BJ (cell line): ENCODE measurements around the gene STT3A. TPM values are rescaled to one million over a fixed set of nuclear protein-coding genes. Genes with fewer than 3 reads are reported as not detected.

ENCODE experiments used
- CTCF ChIA-PET: fragments of 350-600 bp; formaldehyde crosslinking; extraction: SDS; loops from one replicate; lab custom pipeline; 2021; ENCODE audit warnings: antibody characterized with exemption, inconsistent platforms; lab: Yijun Ruan, JAX
- POLR2A ChIA-PET: fragments of 300-600 bp; sonication (Branson Sonifier 250); formaldehyde crosslinking; extraction: SDS; loops from one replicate; lab custom pipeline; 2021; ENCODE audit warnings: antibody characterized with exemption; lab: Charles Lee
- DNase-seq: peaks from one replicate; pipeline ENCODE4 v3.0.0-alpha.2; 2011; ENCODE audit warnings: low read depth
- H3K27me3 ChIP-seq: 2 replicates; pipeline ENCODE4 v1.6.0; 2011; ENCODE audit warnings: low read length; ENCODE audit not compliant: control insufficient read depth, insufficient read depth
- H3K36me3 ChIP-seq: 2 replicates; pipeline ENCODE4 v1.5.1; 2011; ENCODE audit warnings: low read length; ENCODE audit not compliant: control insufficient read depth, insufficient read depth
- H3K4me3 ChIP-seq: 2 replicates; pipeline ENCODE4 v1.5.1; 2011; ENCODE audit warnings: low read depth, mild to moderate bottlenecking, control low read depth, low read length
- CTCF ChIP-seq: IDR thresholded peaks from 2 replicates; pipeline ENCODE4 v1.5.1; 2011; ENCODE audit warnings: low read depth, mild to moderate bottlenecking, control low read depth, inconsistent platforms, low read length, moderate library complexity; ENCODE audit not compliant: insufficient read depth
- polyA minus RNA-seq: library from RNA; depleted of rRNA, polyadenylated mRNA; stranded (reverse); fragments of >200 nt; gene quantifications from 2 replicates; pipeline ENCODE4 v1.2.3, GENCODE V29; 2011; rRNA and poly(A)+ RNA removed
- polyA plus RNA-seq: library from polyadenylated mRNA; depleted of rRNA; stranded (reverse); fragments of >200 nt; gene quantifications from 2 replicates; pipeline ENCODE4 v1.2.3, GENCODE V29; 2011; rRNA removed

The STT3A gene
- polyA plus RNA-seq = 363 and 492 TPM in 2 replicates
- 562 and 889 TPM in 2 replicates for polyA minus RNA-seq

DNA sequence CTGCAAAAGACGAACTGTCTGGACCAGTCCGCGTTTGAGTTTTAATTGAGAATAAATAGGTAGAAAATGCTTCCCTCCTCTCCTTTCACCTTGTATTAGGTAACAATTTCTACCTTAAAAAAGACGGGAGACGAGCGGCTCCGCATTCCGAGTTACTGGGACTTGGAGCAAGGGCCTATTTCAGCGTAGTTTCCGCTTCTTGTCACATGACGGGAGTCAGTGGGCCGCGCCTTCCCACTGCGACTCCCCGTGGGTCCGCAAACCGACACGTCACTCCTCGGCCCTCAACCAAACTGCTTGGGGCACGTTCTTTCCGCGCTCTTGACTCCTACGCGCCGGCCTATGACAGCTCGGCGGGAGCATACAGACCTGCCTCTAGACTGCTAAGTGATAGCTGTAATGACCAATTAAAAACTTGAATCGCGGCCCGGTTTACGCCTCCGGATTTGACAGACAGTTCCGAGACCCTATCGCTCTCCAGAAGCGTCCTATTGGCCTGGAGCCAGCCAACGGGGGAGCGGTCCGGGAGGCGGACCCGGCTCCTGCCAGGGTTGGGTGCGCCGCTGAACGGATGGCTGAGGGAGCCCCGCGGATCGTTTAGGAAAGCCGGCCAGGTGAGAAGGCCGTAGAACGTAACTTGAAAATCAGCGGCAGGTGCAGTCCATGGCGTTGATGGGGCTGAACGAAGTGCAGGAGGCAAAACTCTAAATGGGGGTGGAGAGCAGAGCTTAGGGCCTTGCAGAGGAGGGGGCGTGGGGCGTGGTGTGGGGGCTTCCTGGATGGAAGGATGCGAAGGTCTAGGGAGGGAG is at the start of gene STT3A:
Gene STT3A, plus strand, starts transcription at position 548 of the 809 bp plus-strand sequence. CDS start 3,064 bp downstream, outside the sequence.
- Histone ChIP-seq H3K4me3 (peak within 1 kb of the TSS; percentile 83), H3K36me3 (peaks cover 1% of the 10 kb centered on the region; the same call in 1 of the 2 replicates), H3K27me3 (no peaks in the 10 kb centered on the region)
- CTCF ChIA-PET = interaction anchor here (0.6 to 1.9 kb wide), 3 partner anchors 23 to 49 kb away, joined by 3 to 5 read pairs (median 4); partner anchors contain the start of gene EI24
- no peak for TF ChIP-seq CTCF
- DNase-seq = peak; percentile 99
- POLR2A ChIA-PET = no interaction called here

GRCh38 chr11:125550780-125551179 is 41.9 kb upstream of the STT3A start:
- Histone ChIP-seq H3K4me3 (no peak overlapping the region), H3K27me3 (no peaks in the 10 kb centered on the region), H3K36me3 (no peaks in the 10 kb centered on the region)
- ChIA-PET CTCF (no interaction called here), POLR2A (no interaction called here)
- no peak for DNase-seq
- TF ChIP-seq CTCF = no peak

DNA sequence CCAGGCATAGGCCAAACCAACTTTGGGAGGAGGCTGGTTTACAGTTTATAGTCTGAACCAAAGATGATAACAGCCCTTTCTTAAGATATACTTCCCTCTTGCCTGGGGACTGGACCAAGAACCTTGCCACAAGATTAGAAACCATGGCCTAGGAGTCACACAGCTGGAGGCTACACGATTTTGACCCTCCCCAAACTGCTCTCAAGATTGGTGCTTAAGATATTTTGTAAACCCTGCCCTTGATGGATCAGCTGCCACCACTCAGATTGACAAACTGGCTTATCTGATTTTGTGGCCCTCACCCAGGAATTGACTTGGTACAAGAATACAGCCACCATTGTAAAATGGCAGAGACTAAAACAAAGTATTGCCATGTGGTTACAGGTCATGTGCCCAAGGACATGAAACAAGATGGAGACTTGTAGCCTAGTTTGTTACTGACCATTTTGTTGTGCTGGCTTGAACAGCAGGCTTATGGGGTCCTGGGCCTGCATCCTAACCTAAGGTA is 40.8 kb upstream of the STT3A start:
- no peaks in the 10 kb centered on the region for H3K36me3 ChIP-seq
- no peak for DNase-seq
- H3K4me3 ChIP-seq = no peak overlapping the region
- CTCF ChIA-PET = interaction anchor here (1.6 kb wide), 1 partner anchor 10 kb away, joined by 3 read pairs; no protein-coding TSS in a partner anchor
- TF ChIP-seq CTCF = no peak
- H3K27me3 ChIP-seq = no peaks in the 10 kb centered on the region
- POLR2A ChIA-PET = interaction anchor here (0.6 kb wide), 1 partner anchor 99 kb away, joined by 10 read pairs; no protein-coding TSS in a partner anchor

- no peaks in the 10 kb centered on the region for H3K36me3 ChIP-seq
- POLR2A ChIA-PET = no interaction called here
These were observed 39.7 kb upstream of the STT3A start for GRCh38 chr11:125552927-125553326.

More at GRCh38 chr11:125552927-125553326, 39.7 kb upstream of the STT3A start:
- no peak for TF ChIP-seq CTCF
- H3K4me3 ChIP-seq = no peak overlapping the region
- no peak for DNase-seq
- H3K27me3 ChIP-seq = no peaks in the 10 kb centered on the region
- CTCF ChIA-PET = interaction anchor here (0.6 to 1.6 kb wide), 2 partner anchors 9 to 929 kb away, joined by 3 read pairs; no protein-coding TSS in a partner anchor
